ENCODE data around the gene MYLIP. TPM values are rescaled to one million over a fixed set of nuclear protein-coding genes. Genes with fewer than 3 reads are reported as not detected.

Gene MYLIP
- polyA plus RNA-seq, 3 donors, result 19.9 to 84.0 (median 28.0) TPM

GRCh38 chr6:16153211-16153820 is 24.4 kb downstream of the MYLIP start:
- Histone ChIP-seq H2AFZ (ENCODE audit: insufficient read depth, low read depth, low read length, poor library complexity, severe bottlenecking) (no peak overlapping the region), H3K9me3 (replicated peaks in 1 of 2; ENCODE audit: control insufficient read depth in 1 of 2, insufficient read depth in 1 of 2, low read length in 2 of 2) (peaks cover 0 to 8% of the 10 kb centered on the region in 2 donors), H3K27me3 (ENCODE audit: control insufficient read depth in 2 of 2, insufficient read depth in 2 of 2, low read length in 2 of 2) (no peaks in the 10 kb centered on the region), H3K27ac (ENCODE audit: low read depth in 1 of 2, low read length in 2 of 2) (no peak overlapping the region), H3K79me2 (ENCODE audit: insufficient read depth, low read length) (peaks cover under 1% of the 10 kb centered on the region), H3K4me3 (replicated peaks in 1 of 3; ENCODE audit: low read depth in 2 of 3, low read length in 3 of 3) (no peak overlapping the region), H4K20me1 (ENCODE audit: insufficient read depth, low read length) (peaks cover 22% of the 10 kb centered on the region), H3K9ac (ENCODE audit: insufficient read depth, low read length, poor library complexity, severe bottlenecking) (no peak overlapping the region), H3K4me1 (ENCODE audit: control insufficient read depth in 1 of 2, insufficient read depth in 2 of 2, low read length in 2 of 2) (no peaks in the 10 kb centered on the region), H3K36me3 (replicated peaks in 1 of 2; ENCODE audit: control insufficient read depth in 1 of 2, insufficient read depth in 2 of 2, low read length in 2 of 2) (peaks cover 41 to 84% of the 10 kb centered on the region in 2 donors), H3K4me2 (replicated peaks; ENCODE audit: extremely low read depth, low read length, poor library complexity, severe bottlenecking) (no peak overlapping the region)
- peaks cover 5% of the 10 kb centered on the region for H3K4me1 Mint-ChIP-seq
- WGBS (ENCODE audit: insufficient coverage), result no CpG with 5 or more reads among the region's 9 CpGs
- H3K4me3 Mint-ChIP-seq, result no peak overlapping the region
- TF ChIP-seq, protein P1, sequence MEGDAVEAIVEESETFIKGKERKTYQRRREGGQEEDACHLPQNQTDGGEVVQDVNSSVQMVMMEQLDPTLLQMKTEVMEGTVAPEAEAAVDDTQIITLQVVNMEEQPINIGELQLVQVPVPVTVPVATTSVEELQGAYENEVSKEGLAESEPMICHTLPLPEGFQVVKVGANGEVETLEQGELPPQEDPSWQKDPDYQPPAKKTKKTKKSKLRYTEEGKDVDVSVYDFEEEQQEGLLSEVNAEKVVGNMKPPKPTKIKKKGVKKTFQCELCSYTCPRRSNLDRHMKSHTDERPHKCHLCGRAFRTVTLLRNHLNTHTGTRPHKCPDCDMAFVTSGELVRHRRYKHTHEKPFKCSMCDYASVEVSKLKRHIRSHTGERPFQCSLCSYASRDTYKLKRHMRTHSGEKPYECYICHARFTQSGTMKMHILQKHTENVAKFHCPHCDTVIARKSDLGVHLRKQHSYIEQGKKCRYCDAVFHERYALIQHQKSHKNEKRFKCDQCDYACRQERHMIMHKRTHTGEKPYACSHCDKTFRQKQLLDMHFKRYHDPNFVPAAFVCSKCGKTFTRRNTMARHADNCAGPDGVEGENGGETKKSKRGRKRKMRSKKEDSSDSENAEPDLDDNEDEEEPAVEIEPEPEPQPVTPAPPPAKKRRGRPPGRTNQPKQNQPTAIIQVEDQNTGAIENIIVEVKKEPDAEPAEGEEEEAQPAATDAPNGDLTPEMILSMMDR (IDR thresholded peaks at IDR 0.05), result no peak
- intact Hi-C loops (cut with micrococcal nuclease), result no loop called here
- no peak for DNase-seq
- H3K9me3 Mint-ChIP-seq, result peaks cover 5 to 23% (median 9%) of the 10 kb centered on the region in 7 donors
- peaks cover 45 to 75% of the 10 kb centered on the region in 2 donors for H3K36me3 Mint-ChIP-seq
- no peak overlapping the region for H3K27ac Mint-ChIP-seq
- peaks cover 0 to 2% (median 0%) of the 10 kb centered on the region in 3 donors for H3K27me3 Mint-ChIP-seq (ENCODE audit: low read depth in 3 of 3)

DNA sequence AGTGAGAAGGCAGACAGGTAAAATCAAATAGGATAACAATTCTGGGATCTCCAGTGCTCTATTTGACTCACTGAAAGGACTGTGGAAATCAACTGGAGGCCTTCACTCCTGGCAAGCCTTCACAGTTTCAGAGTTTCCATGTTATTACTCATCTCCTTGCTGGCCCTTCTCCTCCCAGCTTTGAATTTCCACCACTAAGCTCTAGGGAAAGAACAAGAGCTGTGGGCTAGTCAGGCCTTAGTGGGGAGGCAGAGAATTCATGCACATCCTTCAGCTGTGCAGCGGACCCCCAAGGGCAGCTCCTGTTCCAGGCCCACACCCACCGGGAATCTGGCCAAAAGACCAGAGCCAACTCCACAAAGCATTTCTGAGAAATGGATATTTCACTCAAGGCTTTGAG is 26.0 kb downstream of the MYLIP start:
- H3K4me1 ChIP-seq (ENCODE audit: control insufficient read depth in 1 of 2, insufficient read depth in 2 of 2, low read length in 2 of 2), result no peaks in the 10 kb centered on the region
- Mint-ChIP-seq H3K27me3 (ENCODE audit: low read depth in 3 of 3) (peaks cover 0 to 2% (median 0%) of the 10 kb centered on the region in 3 donors), H3K9me3 (peaks cover 5 to 26% (median 9%) of the 10 kb centered on the region in 7 donors), H3K27ac (peak overlapping the region in 1 of 7 donors; percentile 5), H3K4me3 (no peak overlapping the region), H3K36me3 (peaks cover 33 to 60% of the 10 kb centered on the region in 2 donors), H3K4me1 (peaks cover 5% of the 10 kb centered on the region)
- peaks cover 6% of the 10 kb centered on the region for H4K20me1 ChIP-seq (ENCODE audit: insufficient read depth, low read length)
- intact Hi-C loops (cut with micrococcal nuclease), result no loop called here
- no peak overlapping the region for H3K4me3 ChIP-seq (replicated peaks in 1 of 3; ENCODE audit: low read depth in 2 of 3, low read length in 3 of 3)
- no peaks in the 10 kb centered on the region for H3K27me3 ChIP-seq (ENCODE audit: control insufficient read depth in 2 of 2, insufficient read depth in 2 of 2, low read length in 2 of 2)
- TF ChIP-seq, protein P1 (IDR thresholded peaks at IDR 0.05), result no peak
- WGBS (ENCODE audit: insufficient coverage), result 100% methylated on average over 2 of the region's 2 CpGs
- H3K9ac ChIP-seq (ENCODE audit: insufficient read depth, low read length, poor library complexity, severe bottlenecking), result no peak overlapping the region
- no peaks in the 10 kb centered on the region for H3K79me2 ChIP-seq (ENCODE audit: insufficient read depth, low read length)
- H3K9me3 ChIP-seq (replicated peaks in 1 of 2; ENCODE audit: control insufficient read depth in 1 of 2, insufficient read depth in 1 of 2, low read length in 2 of 2), result peaks cover 0 to 8% of the 10 kb centered on the region in 2 donors
- no peak overlapping the region for H2AFZ ChIP-seq (ENCODE audit: insufficient read depth, low read depth, low read length, poor library complexity, severe bottlenecking)
- H3K27ac ChIP-seq (ENCODE audit: low read depth in 1 of 2, low read length in 2 of 2), result no peak overlapping the region
- no peak for DNase-seq
- no peak overlapping the region for H3K4me2 ChIP-seq (replicated peaks; ENCODE audit: extremely low read depth, low read length, poor library complexity, severe bottlenecking)
- peaks cover 29 to 68% of the 10 kb centered on the region in 2 donors for H3K36me3 ChIP-seq (replicated peaks in 1 of 2; ENCODE audit: control insufficient read depth in 1 of 2, insufficient read depth in 2 of 2, low read length in 2 of 2)
